Measurements from ENCODE around the gene WDR86.

The WDR86 gene

DNA sequence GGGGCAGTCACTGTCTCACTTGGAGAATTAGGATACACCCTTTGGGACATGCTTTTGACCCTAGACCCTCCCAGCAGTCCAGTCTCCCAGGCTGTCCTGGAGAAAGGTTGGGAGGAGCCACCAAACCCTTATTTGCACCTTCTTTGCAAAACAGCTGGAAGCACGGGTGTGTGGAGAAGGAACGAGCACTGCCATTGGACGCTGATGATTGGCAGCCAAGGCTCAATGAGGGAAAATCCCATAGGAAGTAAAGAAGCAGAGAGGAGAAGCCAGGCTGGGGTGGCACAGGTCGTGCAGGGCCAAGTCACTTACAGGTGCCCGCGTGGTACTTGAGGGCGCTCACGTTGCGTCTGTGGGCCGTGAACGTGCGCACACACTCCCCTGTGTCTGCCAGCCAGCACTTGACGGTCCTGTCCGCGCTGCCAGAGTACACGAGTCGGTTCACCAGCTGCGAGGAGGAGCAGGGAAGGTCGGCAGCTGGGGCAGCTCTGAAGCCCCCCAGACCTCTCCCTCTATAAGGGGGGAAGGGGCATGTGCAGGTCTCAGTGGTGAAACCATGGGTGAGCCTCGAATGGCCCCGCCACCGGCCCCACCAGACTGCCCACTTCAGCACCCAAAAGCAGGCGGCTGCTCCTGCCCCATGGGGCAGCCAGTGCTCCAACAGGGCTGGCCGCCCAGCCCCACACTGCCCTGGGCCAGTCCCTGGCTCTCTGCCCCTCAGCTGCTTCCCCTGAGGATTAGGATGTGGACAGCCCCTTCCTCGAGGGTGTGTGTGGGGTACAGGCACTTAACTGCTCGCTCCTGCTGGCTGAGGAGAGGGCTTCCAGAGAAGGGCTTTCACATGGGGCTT is 24.8 kb downstream of the WDR86 start:
- Histone ChIP-seq H3K36me3 (ENCODE audit: control insufficient read depth, insufficient read depth, low read length) (no peaks in the 10 kb centered on the region), H3K27me3 (ENCODE audit: control insufficient read depth, insufficient read depth, low read length, poor library complexity, severe bottlenecking) (peaks cover 44% of the 10 kb centered on the region), H3K4me3 (ENCODE audit: insufficient read depth, low read depth, low read length) (no peak overlapping the region), H3K27ac (ENCODE audit: insufficient read depth, low read depth, low read length, poor library complexity, severe bottlenecking) (no peak overlapping the region), H3K9me3 (ENCODE audit: control insufficient read depth, low read length) (no peaks in the 10 kb centered on the region), H3K4me1 (ENCODE audit: control insufficient read depth, insufficient read depth, low read length) (peaks cover 4% of the 10 kb centered on the region)
- 91 to 92% methylated on average over 26 of the region's 26 CpGs for WGBS, 2 experiments

GRCh38 chr7:151384352-151384697 is 25.5 kb downstream of the WDR86 start:
- H3K4me1 ChIP-seq (ENCODE audit: control insufficient read depth, insufficient read depth, low read length), result peaks cover 4% of the 10 kb centered on the region
- H3K27ac ChIP-seq (ENCODE audit: insufficient read depth, low read depth, low read length, poor library complexity, severe bottlenecking), result no peak overlapping the region
- no peaks in the 10 kb centered on the region for H3K36me3 ChIP-seq (ENCODE audit: control insufficient read depth, insufficient read depth, low read length)
- WGBS, 2 experiments, result 94 to 96% methylated on average over 6 of the region's 6 CpGs
- no peak overlapping the region for H3K4me3 ChIP-seq (ENCODE audit: insufficient read depth, low read depth, low read length)
- H3K27me3 ChIP-seq (ENCODE audit: control insufficient read depth, insufficient read depth, low read length, poor library complexity, severe bottlenecking), result peaks cover 44% of the 10 kb centered on the region
- no peaks in the 10 kb centered on the region for H3K9me3 ChIP-seq (ENCODE audit: control insufficient read depth, low read length)

- no peaks in the 10 kb centered on the region for H3K9me3 ChIP-seq (ENCODE audit: control insufficient read depth, low read length)
- no peak overlapping the region for H3K4me3 ChIP-seq (ENCODE audit: insufficient read depth, low read depth, low read length)
- peaks cover 44% of the 10 kb centered on the region for H3K27me3 ChIP-seq (ENCODE audit: control insufficient read depth, insufficient read depth, low read length, poor library complexity, severe bottlenecking)
- H3K27ac ChIP-seq (ENCODE audit: insufficient read depth, low read depth, low read length, poor library complexity, severe bottlenecking), result no peak overlapping the region
- WGBS, 2 experiments, result 88 to 89% methylated on average over 15 of the region's 15 CpGs
- H3K36me3 ChIP-seq (ENCODE audit: control insufficient read depth, insufficient read depth, low read length), result peaks cover 3% of the 10 kb centered on the region
- H3K4me1 ChIP-seq (ENCODE audit: control insufficient read depth, insufficient read depth, low read length), result peaks cover 4% of the 10 kb centered on the region
Observed at GRCh38 chr7:151383638-151384351, 26.0 kb downstream of the WDR86 start.

GRCh38 chr7:151382079-151382885 is 27.6 kb downstream of the WDR86 start:
- no peaks in the 10 kb centered on the region for H3K9me3 ChIP-seq (ENCODE audit: control insufficient read depth, low read length)
- H3K4me1 ChIP-seq (ENCODE audit: control insufficient read depth, insufficient read depth, low read length), result peaks cover 4% of the 10 kb centered on the region
- H3K4me3 ChIP-seq (ENCODE audit: insufficient read depth, low read depth, low read length), result peak overlapping the region; percentile 25
- 21 to 22% methylated on average over 37 of the region's 37 CpGs for WGBS, 2 experiments
- H3K27me3 ChIP-seq (ENCODE audit: control insufficient read depth, insufficient read depth, low read length, poor library complexity, severe bottlenecking), result peaks cover 44% of the 10 kb centered on the region
- no peak overlapping the region for H3K27ac ChIP-seq (ENCODE audit: insufficient read depth, low read depth, low read length, poor library complexity, severe bottlenecking)
- H3K36me3 ChIP-seq (ENCODE audit: control insufficient read depth, insufficient read depth, low read length), result peaks cover 9% of the 10 kb centered on the region

DNA sequence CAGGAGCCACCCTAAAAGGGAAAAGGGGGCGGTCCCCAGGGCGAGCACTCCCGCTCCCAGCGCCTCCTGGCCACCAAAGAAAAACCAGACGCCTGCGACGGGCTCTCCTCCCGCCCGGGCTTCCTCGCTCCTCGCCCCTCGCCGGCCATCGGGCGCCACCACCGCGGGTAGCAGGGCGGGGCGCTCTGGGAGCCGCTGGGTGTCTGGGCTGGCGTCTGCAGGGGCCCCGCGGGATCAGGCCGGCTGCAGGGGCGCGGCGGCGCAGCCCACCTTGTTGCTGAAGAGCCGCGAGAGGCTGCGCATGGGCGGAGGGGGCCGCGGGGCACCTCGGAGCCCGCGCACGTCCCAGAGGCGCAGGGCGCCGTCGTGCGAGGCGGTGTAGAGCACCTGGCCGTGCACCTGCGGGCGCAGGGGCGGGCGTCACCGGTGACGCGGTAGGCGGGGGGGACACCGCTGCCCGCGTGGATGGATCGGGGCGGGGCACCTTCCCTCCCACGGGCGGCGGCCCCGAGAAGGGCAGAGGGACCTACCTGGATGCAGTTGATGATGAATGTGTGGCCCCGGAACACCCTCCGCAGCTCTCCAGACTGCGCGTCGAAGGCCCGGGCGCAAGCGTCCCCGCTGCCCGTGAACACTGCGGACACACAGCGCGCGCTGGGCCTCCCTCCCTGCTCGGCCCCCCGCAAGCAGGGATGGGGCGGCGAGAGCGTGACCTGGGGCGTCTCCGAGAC is 28.3 kb downstream of the WDR86 start:
- Histone ChIP-seq H3K4me1 (ENCODE audit: control insufficient read depth, insufficient read depth, low read length) (peaks cover 4% of the 10 kb centered on the region), H3K27me3 (ENCODE audit: control insufficient read depth, insufficient read depth, low read length, poor library complexity, severe bottlenecking) (peaks cover 40% of the 10 kb centered on the region), H3K27ac (ENCODE audit: insufficient read depth, low read depth, low read length, poor library complexity, severe bottlenecking) (no peak overlapping the region), H3K9me3 (ENCODE audit: control insufficient read depth, low read length) (no peaks in the 10 kb centered on the region), H3K4me3 (ENCODE audit: insufficient read depth, low read depth, low read length) (peak overlapping the region; percentile 25), H3K36me3 (ENCODE audit: control insufficient read depth, insufficient read depth, low read length) (peaks cover 17% of the 10 kb centered on the region)
- 3 to 4% methylated on average over 83 of the region's 83 CpGs for WGBS, 2 experiments

DNA sequence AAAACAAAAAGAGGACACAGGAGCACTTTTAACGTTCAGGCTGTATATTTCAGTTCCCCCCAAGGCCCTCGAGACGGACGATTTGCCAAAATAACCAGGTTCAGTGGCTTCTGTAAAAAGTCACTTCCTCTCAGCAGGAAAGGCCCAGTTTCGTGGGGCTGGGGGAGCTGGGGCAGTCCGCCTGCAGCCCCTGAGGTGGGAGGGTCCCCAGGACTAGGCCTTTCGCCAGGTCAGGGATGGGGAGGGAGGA is 28.8 kb downstream of the WDR86 start:
- H3K4me1 ChIP-seq (ENCODE audit: control insufficient read depth, insufficient read depth, low read length), result peaks cover 4% of the 10 kb centered on the region
- peaks cover 18% of the 10 kb centered on the region for H3K36me3 ChIP-seq (ENCODE audit: control insufficient read depth, insufficient read depth, low read length)
- WGBS, 2 experiments, result 17 to 20% methylated on average over 7 of the region's 7 CpGs
- H3K4me3 ChIP-seq (ENCODE audit: insufficient read depth, low read depth, low read length), result peak overlapping the region; percentile 25
- no peaks in the 10 kb centered on the region for H3K9me3 ChIP-seq (ENCODE audit: control insufficient read depth, low read length)
- H3K27ac ChIP-seq (ENCODE audit: insufficient read depth, low read depth, low read length, poor library complexity, severe bottlenecking), result no peak overlapping the region
- peaks cover 40% of the 10 kb centered on the region for H3K27me3 ChIP-seq (ENCODE audit: control insufficient read depth, insufficient read depth, low read length, poor library complexity, severe bottlenecking)

DNA sequence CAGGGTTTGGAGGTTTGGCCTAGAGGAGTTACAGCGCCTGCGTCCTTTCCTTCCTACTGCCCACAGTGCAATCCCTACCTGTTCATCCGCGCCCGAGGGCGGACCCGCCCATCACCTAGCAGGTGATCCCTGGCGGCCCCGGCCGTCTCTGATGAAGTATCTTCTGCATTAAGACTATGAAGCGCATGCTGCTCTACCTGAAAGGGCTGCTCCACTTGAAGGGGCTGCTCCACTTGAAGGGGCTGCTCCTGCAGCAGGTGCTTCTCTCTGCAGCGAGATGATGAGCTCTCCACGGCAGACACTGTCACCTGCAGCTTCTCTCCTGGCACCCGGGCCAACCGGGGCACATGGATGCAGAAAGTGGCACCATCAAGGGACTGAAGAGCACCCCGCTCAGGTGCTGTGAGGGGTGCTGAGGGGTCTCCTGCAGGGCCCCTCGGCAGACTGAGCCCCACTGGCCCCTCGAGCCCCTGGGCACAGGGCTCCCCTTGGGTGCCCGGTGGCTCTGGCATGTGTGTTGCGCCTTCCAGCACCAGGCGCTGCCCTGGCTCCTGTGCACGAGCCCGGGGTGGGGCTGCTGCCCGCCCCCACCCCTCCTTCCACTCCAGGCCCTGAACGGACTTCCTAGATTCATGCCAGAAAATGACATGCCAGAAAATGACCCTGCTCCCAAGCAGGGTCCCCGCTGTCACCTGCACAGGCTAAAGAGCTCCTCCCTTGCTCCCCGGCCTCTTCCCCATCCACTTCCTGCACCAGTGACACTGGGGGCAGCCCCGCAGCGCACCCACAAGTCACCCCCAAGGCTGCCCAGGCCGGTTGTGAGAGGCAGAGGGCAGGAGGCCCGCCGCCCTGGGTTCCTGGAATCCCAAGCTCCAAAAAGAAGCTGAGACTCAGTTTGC is 29.4 kb downstream of the WDR86 start:
- H3K9me3 ChIP-seq (ENCODE audit: control insufficient read depth, low read length), result no peaks in the 10 kb centered on the region
- peaks cover 40% of the 10 kb centered on the region for H3K27me3 ChIP-seq (ENCODE audit: control insufficient read depth, insufficient read depth, low read length, poor library complexity, severe bottlenecking)
- H3K36me3 ChIP-seq (ENCODE audit: control insufficient read depth, insufficient read depth, low read length), result peaks cover 18% of the 10 kb centered on the region
- H3K4me3 ChIP-seq (ENCODE audit: insufficient read depth, low read depth, low read length), result no peak overlapping the region
- WGBS, 2 experiments, result 87 to 88% methylated on average over 32 of the region's 32 CpGs
- H3K27ac ChIP-seq (ENCODE audit: insufficient read depth, low read depth, low read length, poor library complexity, severe bottlenecking), result no peak overlapping the region
- H3K4me1 ChIP-seq (ENCODE audit: control insufficient read depth, insufficient read depth, low read length), result peaks cover 4% of the 10 kb centered on the region

GRCh38 chr7:151379534-151380198 is 30.2 kb downstream of the WDR86 start:
- Histone ChIP-seq H3K36me3 (ENCODE audit: control insufficient read depth, insufficient read depth, low read length) (peaks cover 18% of the 10 kb centered on the region), H3K4me1 (ENCODE audit: control insufficient read depth, insufficient read depth, low read length) (peaks cover 4% of the 10 kb centered on the region), H3K9me3 (ENCODE audit: control insufficient read depth, low read length) (no peaks in the 10 kb centered on the region), H3K27me3 (ENCODE audit: control insufficient read depth, insufficient read depth, low read length, poor library complexity, severe bottlenecking) (peaks cover 40% of the 10 kb centered on the region), H3K27ac (ENCODE audit: insufficient read depth, low read depth, low read length, poor library complexity, severe bottlenecking) (no peak overlapping the region), H3K4me3 (ENCODE audit: insufficient read depth, low read depth, low read length) (no peak overlapping the region)
- 89 to 90% methylated on average over 25 of the region's 25 CpGs for WGBS, 2 experiments

DNA sequence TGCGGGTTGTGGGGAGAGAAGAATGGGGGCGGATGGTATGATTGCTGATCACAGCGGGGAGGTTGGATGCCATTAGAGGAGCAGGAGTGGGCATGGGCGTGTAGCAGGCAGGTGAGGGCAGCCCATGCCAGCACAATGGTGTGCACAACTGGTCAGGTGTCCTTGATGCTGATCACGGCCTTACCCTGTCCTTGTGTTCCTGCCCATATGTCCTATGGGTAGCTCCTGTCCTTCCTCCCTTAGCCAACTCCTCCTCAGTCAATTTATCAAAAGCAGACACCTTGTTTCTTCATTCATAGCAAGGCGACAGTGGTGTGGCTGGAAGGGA is 30.7 kb downstream of the WDR86 start:
- H3K27me3 ChIP-seq (ENCODE audit: control insufficient read depth, insufficient read depth, low read length, poor library complexity, severe bottlenecking), result peaks cover 36% of the 10 kb centered on the region
- peaks cover 18% of the 10 kb centered on the region for H3K36me3 ChIP-seq (ENCODE audit: control insufficient read depth, insufficient read depth, low read length)
- no peak overlapping the region for H3K4me3 ChIP-seq (ENCODE audit: insufficient read depth, low read depth, low read length)
- no peaks in the 10 kb centered on the region for H3K9me3 ChIP-seq (ENCODE audit: control insufficient read depth, low read length)
- H3K27ac ChIP-seq (ENCODE audit: insufficient read depth, low read depth, low read length, poor library complexity, severe bottlenecking), result no peak overlapping the region
- WGBS, 2 experiments, result 93 to 96% methylated on average over 6 of the region's 6 CpGs
- H3K4me1 ChIP-seq (ENCODE audit: control insufficient read depth, insufficient read depth, low read length), result peaks cover 4% of the 10 kb centered on the region

All from ectodermal cell (in vitro differentiated cells).